ENCODE results near the gene PRIMPOL. TPM values are rescaled to one million over a fixed set of nuclear protein-coding genes. Genes with fewer than 3 reads are reported as not detected.

PRIMPOL gene
- total RNA-seq, 1 donor from 2014 or later = 12.8 TPM

- DNase-seq = no peak
- no peaks in the 10 kb centered on the region for H3K27me3 Mint-ChIP-seq (ENCODE audit: unreplicated experiment)
- no peak for TF ChIP-seq CTCF (IDR thresholded peaks at IDR 0.05; ENCODE audit: partially characterized antibody, unreplicated experiment)
- no peaks in the 10 kb centered on the region for H3K36me3 Mint-ChIP-seq (ENCODE audit: unreplicated experiment)
- no peaks in the 10 kb centered on the region for H3K4me1 Mint-ChIP-seq (ENCODE audit: low read depth, unreplicated experiment)
- no peaks in the 10 kb centered on the region for H3K9me3 Mint-ChIP-seq (ENCODE audit: unreplicated experiment)
- H3K27ac Mint-ChIP-seq (ENCODE audit: unreplicated experiment) = no peak overlapping the region
- H3K4me3 Mint-ChIP-seq (ENCODE audit: unreplicated experiment) = no peak overlapping the region
These were observed 12.7 kb downstream of the PRIMPOL start for GRCh38 chr4:184662236-184662635.

- Mint-ChIP-seq H3K9me3 (ENCODE audit: unreplicated experiment) (no peaks in the 10 kb centered on the region), H3K27ac (ENCODE audit: unreplicated experiment) (no peak overlapping the region), H3K4me3 (ENCODE audit: unreplicated experiment) (no peak overlapping the region), H3K27me3 (ENCODE audit: unreplicated experiment) (peaks cover 2% of the 10 kb centered on the region), H3K36me3 (ENCODE audit: unreplicated experiment) (peaks cover 8% of the 10 kb centered on the region), H3K4me1 (ENCODE audit: low read depth, unreplicated experiment) (peaks cover 8% of the 10 kb centered on the region)
- DNase-seq = no peak
- TF ChIP-seq CTCF (IDR thresholded peaks at IDR 0.05; ENCODE audit: partially characterized antibody, unreplicated experiment) = no peak
These were observed 15.1 kb downstream of the PRIMPOL start for GRCh38 chr4:184664445-184665210.

- no peak overlapping the region for H3K4me3 Mint-ChIP-seq (ENCODE audit: unreplicated experiment)
- H3K27me3 Mint-ChIP-seq (ENCODE audit: unreplicated experiment) = peaks cover 4% of the 10 kb centered on the region
- DNase-seq = no peak
- peaks cover 2% of the 10 kb centered on the region for H3K9me3 Mint-ChIP-seq (ENCODE audit: unreplicated experiment)
- TF ChIP-seq CTCF (IDR thresholded peaks at IDR 0.05; ENCODE audit: partially characterized antibody, unreplicated experiment) = no peak
- peaks cover 8% of the 10 kb centered on the region for H3K4me1 Mint-ChIP-seq (ENCODE audit: low read depth, unreplicated experiment)
- no peak overlapping the region for H3K27ac Mint-ChIP-seq (ENCODE audit: unreplicated experiment)
- peaks cover 8% of the 10 kb centered on the region for H3K36me3 Mint-ChIP-seq (ENCODE audit: unreplicated experiment)
These were observed 17.1 kb downstream of the PRIMPOL start for GRCh38 chr4:184666670-184667069.

- H3K4me3 Mint-ChIP-seq (ENCODE audit: unreplicated experiment) = no peak overlapping the region
- peaks cover 8% of the 10 kb centered on the region for H3K4me1 Mint-ChIP-seq (ENCODE audit: low read depth, unreplicated experiment)
- H3K36me3 Mint-ChIP-seq (ENCODE audit: unreplicated experiment) = peaks cover 8% of the 10 kb centered on the region
- H3K27me3 Mint-ChIP-seq (ENCODE audit: unreplicated experiment) = peaks cover 4% of the 10 kb centered on the region
- DNase-seq = no peak
- no peak overlapping the region for H3K27ac Mint-ChIP-seq (ENCODE audit: unreplicated experiment)
- no peak for TF ChIP-seq CTCF (IDR thresholded peaks at IDR 0.05; ENCODE audit: partially characterized antibody, unreplicated experiment)
- peaks cover 2% of the 10 kb centered on the region for H3K9me3 Mint-ChIP-seq (ENCODE audit: unreplicated experiment)
These were observed 18.6 kb downstream of the PRIMPOL start for GRCh38 chr4:184668096-184668495.

DNA sequence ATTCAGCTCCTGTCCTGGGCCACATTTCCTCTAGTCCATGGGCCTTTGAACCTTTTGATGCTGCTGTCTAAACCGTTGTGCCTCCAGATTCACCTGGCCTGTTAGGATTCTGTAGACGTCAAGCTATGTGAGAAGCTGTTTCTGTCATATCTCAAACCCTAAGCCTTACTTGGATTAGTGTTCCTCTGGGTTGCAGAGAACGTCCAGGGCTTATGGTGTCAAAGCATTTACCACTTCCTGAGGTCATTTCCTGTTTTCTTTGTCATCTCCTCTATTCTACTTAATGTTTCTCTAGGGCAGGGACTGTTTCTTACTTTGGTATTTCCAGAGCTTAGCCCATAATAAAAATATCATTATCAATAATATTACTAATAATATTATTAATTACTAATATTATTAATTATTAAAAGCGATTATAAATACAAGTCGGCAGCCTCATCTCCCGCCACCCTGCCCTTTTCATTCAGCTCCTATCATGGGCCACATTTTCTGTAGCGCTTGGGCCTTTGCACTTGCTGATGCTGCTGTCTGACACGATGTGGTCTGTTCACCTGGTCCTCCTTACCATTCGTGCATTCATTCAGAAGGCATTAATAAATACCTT lies 19.1 kb downstream of the PRIMPOL start:
- H3K4me3 Mint-ChIP-seq (ENCODE audit: unreplicated experiment) = no peak overlapping the region
- H3K9me3 Mint-ChIP-seq (ENCODE audit: unreplicated experiment) = peaks cover 2% of the 10 kb centered on the region
- H3K36me3 Mint-ChIP-seq (ENCODE audit: unreplicated experiment) = peaks cover 8% of the 10 kb centered on the region
- TF ChIP-seq CTCF (IDR thresholded peaks at IDR 0.05; ENCODE audit: partially characterized antibody, unreplicated experiment) = no peak
- peaks cover 7% of the 10 kb centered on the region for H3K27me3 Mint-ChIP-seq (ENCODE audit: unreplicated experiment)
- peaks cover 8% of the 10 kb centered on the region for H3K4me1 Mint-ChIP-seq (ENCODE audit: low read depth, unreplicated experiment)
- H3K27ac Mint-ChIP-seq (ENCODE audit: unreplicated experiment) = no peak overlapping the region
- no peak for DNase-seq

Measured in glutamatergic neuron (in vitro differentiated cells).